ENCODE measurements around the gene ADM2. TPM values are rescaled to one million over a fixed set of nuclear protein-coding genes. Genes with fewer than 3 reads are reported as not detected.

ADM2 gene
- total RNA-seq, 6 donors from 2014 or later = 0.30 to 3.1 (median 1.6) TPM

DNA sequence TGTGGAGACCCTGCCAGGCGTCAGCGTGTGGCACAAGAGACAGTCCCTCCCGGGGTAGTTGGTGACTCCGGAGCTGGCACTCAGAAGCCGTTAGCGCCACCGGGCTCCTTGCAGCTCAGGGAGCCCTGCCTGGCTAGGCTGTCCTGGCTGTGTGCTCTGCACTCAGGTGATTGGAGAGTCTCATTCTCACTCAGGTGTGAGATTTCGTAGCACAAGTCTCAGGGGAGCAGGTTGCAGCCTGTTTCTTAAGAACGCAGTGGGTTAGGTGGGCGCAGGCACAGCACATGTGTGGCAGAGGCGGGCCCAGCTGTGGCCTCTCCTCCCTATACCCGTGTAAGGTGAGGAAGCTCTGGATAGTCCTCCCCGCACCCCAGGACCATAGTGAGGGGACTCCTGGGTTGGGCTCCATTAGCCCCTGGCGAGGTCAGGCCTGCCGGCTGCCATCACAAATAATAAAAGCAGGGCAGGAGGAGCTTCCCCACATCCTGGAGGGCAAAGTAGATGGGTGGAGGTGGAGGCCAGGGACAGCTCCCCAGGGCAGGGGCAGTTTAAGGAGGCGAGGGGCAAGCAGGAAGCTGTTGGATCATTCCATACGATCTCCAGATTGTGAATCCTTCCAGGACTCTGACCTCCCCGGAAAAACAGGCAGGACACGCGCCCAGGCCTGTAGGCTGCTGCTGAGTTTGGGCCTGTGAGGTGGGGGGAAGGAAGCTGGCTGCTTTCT, 45.9 kb upstream of the ADM2 start:
- H3K9me3 ChIP-seq = no peaks in the 10 kb centered on the region
- no peak overlapping the region for H3K27ac ChIP-seq
- DNase-seq = peak in 1 of 2 donors; percentile 48
- H3K4me1 ChIP-seq = no peaks in the 10 kb centered on the region
- TF ChIP-seq EP300 (IDR thresholded peaks at IDR 0.05) = no peak
- TF ChIP-seq POLR2AphosphoS5 (IDR thresholded peaks at IDR 0.05) = no peak
- TF ChIP-seq POLR2A (IDR thresholded peaks at IDR 0.05) = no peak
- TF ChIP-seq, protein P1, sequence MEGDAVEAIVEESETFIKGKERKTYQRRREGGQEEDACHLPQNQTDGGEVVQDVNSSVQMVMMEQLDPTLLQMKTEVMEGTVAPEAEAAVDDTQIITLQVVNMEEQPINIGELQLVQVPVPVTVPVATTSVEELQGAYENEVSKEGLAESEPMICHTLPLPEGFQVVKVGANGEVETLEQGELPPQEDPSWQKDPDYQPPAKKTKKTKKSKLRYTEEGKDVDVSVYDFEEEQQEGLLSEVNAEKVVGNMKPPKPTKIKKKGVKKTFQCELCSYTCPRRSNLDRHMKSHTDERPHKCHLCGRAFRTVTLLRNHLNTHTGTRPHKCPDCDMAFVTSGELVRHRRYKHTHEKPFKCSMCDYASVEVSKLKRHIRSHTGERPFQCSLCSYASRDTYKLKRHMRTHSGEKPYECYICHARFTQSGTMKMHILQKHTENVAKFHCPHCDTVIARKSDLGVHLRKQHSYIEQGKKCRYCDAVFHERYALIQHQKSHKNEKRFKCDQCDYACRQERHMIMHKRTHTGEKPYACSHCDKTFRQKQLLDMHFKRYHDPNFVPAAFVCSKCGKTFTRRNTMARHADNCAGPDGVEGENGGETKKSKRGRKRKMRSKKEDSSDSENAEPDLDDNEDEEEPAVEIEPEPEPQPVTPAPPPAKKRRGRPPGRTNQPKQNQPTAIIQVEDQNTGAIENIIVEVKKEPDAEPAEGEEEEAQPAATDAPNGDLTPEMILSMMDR (IDR thresholded peaks at IDR 0.05) = no peak
- H3K27me3 ChIP-seq = no peaks in the 10 kb centered on the region
- 93% methylated on average over 12 to 20 of the region's 20 CpGs for WGBS, 2 donors
- ATAC-seq (ENCODE audit: low FRiP score in 2 of 2) = no peak
- H3K36me3 ChIP-seq = peaks cover 35 to 84% (median 81%) of the 10 kb centered on the region in 4 donors
- H3K4me3 ChIP-seq = no peak overlapping the region

DNA sequence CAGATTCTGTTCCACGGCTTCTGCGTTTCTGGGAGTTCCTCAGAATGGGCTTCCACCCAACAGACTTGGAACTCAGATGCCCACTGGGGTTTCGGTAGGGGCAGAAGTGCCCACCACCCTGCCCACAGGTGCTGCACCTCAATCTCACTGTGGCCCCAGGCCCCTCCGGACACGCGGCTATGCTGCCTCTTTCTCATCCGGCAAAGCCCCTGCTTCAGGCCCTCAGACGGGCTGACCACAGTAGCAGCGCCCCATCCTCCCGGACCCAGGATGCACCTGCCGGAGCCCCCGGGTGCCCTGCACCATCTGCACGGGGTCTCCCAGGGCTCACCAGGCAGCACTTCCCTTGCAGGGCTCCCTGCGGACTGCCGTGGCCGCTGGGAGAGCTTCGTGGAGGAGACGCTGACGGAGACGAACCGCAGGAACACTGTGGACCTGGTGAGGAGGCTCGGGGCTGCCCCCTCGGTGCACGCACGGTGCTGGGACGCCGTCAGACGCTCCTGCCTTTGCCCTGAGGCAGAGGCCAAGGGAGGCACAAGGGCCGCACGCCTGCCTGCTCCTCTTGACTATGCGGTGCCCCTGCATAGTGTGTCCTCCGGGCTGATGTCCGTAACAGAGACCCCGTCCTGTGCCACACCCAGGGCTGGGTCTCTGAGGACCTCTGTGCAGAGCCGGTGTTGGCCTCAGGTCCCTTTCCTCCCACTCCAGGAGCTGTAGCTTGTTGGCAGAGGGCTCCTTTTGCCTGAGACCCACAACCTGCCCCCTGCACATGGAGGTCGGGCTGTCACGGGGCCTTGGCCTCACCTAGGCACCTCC, 45.1 kb upstream of the ADM2 start:
- H3K27ac ChIP-seq = no peak overlapping the region
- 89 to 93% methylated on average over 11 to 34 of the region's 37 CpGs for WGBS, 2 donors
- peak in 1 of 2 donors; percentile 1 for ATAC-seq (ENCODE audit: low FRiP score in 2 of 2)
- DNase-seq = peak in 1 of 2 donors; percentile 77
- H3K27me3 ChIP-seq = no peaks in the 10 kb centered on the region
- peaks cover 38 to 85% (median 82%) of the 10 kb centered on the region in 4 donors for H3K36me3 ChIP-seq
- H3K4me3 ChIP-seq = no peak overlapping the region
- no peak for TF ChIP-seq POLR2A (IDR thresholded peaks at IDR 0.05)
- TF ChIP-seq EP300 (IDR thresholded peaks at IDR 0.05) = no peak
- TF ChIP-seq, protein P1 (IDR thresholded peaks at IDR 0.05) = no peak
- TF ChIP-seq POLR2AphosphoS5 (IDR thresholded peaks at IDR 0.05) = no peak
- no peaks in the 10 kb centered on the region for H3K9me3 ChIP-seq
- no peaks in the 10 kb centered on the region for H3K4me1 ChIP-seq

DNA sequence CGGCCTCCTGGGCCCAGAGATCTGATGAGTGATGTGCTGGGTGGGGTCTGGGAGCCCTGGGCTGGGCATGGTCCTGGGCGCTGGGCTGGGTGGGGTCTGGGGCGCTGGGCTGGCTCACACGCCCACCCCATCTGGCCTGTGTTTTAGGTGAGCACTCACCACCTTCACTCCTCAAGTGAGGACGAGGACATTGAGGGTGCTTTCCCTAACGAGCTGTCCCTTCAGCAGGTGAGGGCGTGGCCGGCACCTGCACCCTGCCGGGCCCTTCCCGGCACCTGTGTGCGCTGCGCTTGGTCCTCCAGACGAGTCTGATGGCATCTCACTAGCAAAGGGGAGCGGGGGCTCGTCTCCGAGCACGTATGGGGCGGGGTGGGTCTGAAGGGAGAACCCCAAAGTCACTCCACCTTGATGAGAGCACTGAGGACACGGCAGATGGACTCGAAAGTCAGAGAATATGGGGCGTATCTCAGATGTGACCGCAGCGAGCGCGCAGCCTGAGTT, 44.5 kb upstream of the ADM2 start:
- peaks cover 32 to 85% (median 82%) of the 10 kb centered on the region in 4 donors for H3K36me3 ChIP-seq
- 89 to 92% methylated on average over 21 to 22 of the region's 25 CpGs for WGBS, 2 donors
- peak in 1 of 2 donors; percentile 80 for DNase-seq

DNA sequence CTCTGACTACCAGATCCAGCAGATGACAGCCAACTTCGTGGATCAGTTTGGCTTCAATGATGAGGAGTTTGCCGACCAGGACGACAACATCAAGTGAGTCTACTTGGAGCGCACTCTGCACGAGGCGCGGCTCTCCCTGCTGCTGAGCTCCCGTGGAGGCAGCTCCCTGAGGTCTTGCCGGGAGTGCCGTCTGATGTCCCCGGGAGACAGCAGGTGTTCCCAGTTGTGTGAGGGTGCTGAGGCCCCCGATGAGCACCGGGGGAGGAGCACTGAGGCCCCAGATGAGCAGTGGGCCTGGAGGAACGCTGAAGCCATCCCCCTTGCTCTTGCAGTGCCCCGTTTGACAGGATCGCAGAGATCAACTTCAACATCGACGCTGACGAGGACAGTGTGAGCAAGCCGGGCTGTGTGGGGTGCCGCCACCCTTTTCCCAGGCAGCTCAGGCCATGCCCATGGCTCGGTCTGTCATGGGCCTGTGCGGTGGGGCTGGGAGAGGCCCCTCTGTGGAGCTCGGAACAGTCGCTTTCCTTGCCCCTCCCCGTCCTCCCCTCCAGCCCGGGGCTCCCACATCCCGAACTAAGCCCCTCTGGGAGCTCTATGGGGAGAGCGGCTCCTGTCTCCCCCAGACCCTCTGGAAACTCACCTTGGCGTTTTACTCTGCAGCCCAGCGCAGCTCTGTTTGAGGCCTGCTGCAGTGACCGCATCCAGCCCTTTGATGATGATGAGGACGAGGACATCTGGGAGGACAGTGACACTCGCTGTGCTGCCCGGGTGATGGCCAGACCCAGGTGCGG, 43.6 kb upstream of the ADM2 start:
- ATAC-seq (ENCODE audit: low FRiP score in 2 of 2) (no peak), DNase-seq (peak in 1 of 2 donors; percentile 63)
- H3K27ac ChIP-seq = no peak overlapping the region
- H3K4me1 ChIP-seq = no peaks in the 10 kb centered on the region
- H3K4me3 ChIP-seq = no peak overlapping the region
- no peak for TF ChIP-seq POLR2A (IDR thresholded peaks at IDR 0.05)
- TF ChIP-seq EP300 (IDR thresholded peaks at IDR 0.05) = no peak
- TF ChIP-seq POLR2AphosphoS5 (IDR thresholded peaks at IDR 0.05) = no peak
- TF ChIP-seq, protein P1 (IDR thresholded peaks at IDR 0.05) = no peak
- peaks cover 26 to 82% (median 77%) of the 10 kb centered on the region in 4 donors for H3K36me3 ChIP-seq
- 82 to 92% methylated on average over 13 to 34 of the region's 36 CpGs for WGBS, 2 donors
- H3K9me3 ChIP-seq = no peaks in the 10 kb centered on the region
- H3K27me3 ChIP-seq = no peaks in the 10 kb centered on the region

More for the DNA sequence above, 44.5 kb upstream of the ADM2 start:
- H3K27me3 ChIP-seq = no peaks in the 10 kb centered on the region
- no peak for TF ChIP-seq POLR2A (IDR thresholded peaks at IDR 0.05)
- no peak overlapping the region for H3K27ac ChIP-seq
- H3K4me3 ChIP-seq = no peak overlapping the region
- H3K9me3 ChIP-seq = no peaks in the 10 kb centered on the region
- ATAC-seq (ENCODE audit: low FRiP score in 2 of 2) = peak; percentile 11 to 28
- H3K4me1 ChIP-seq = no peaks in the 10 kb centered on the region

Data from upper lobe of left lung (tissue), 6 donors.